HEK293T (cell line): ENCODE results near the gene CLCNKB.

Experiments
- ARNT ChIP-seq: fragments of 450-650 bp; IDR thresholded peaks from 2 replicates; pipeline ENCODE4 v1.6.1; 2017; ENCODE audit warnings: mild to moderate bottlenecking
- BHLHE40 ChIP-seq: fragments of 450-650 bp; IDR thresholded peaks from 2 replicates; pipeline ENCODE4 v1.6.1; 2016; ENCODE audit warnings: mild to moderate bottlenecking, moderate library complexity, borderline replicate concordance
- CTBP1 ChIP-seq: fragments of 450-650 bp; IDR thresholded peaks from 2 replicates; pipeline ENCODE4 v1.6.1; 2016; ENCODE audit warnings: borderline replicate concordance
- ELF4 ChIP-seq: fragments of 450-650 bp; IDR thresholded peaks from 2 replicates; pipeline ENCODE4 v1.6.1; 2017; ENCODE audit warnings: antibody characterized with exemption
- FOXA1 ChIP-seq: fragments of 450-650 bp; IDR thresholded peaks from 2 replicates; pipeline ENCODE4 v1.6.1; 2016; ENCODE audit warnings: mild to moderate bottlenecking
- FOXK2 ChIP-seq: fragments of 450-650 bp; IDR thresholded peaks from 2 replicates; pipeline ENCODE4 v1.6.1; 2016; ENCODE audit warnings: mild to moderate bottlenecking
- FOXM1 ChIP-seq: fragments of 450-650 bp; IDR thresholded peaks from 2 replicates; pipeline ENCODE4 v1.6.1; 2017; ENCODE audit warnings: mild to moderate bottlenecking, borderline replicate concordance
- SP1 ChIP-seq: fragments of 450-650 bp; IDR thresholded peaks from 2 replicates; pipeline ENCODE4 v1.6.1; 2017
- TARDBP ChIP-seq: fragments of 450-650 bp; IDR thresholded peaks from 2 replicates; pipeline ENCODE4 v1.6.1; 2016
- ZNF384 ChIP-seq: fragments of 450-650 bp; IDR thresholded peaks from 2 replicates; pipeline ENCODE4 v1.6.1; 2016
- TF ChIP-seq, protein P1 (sequence below): fragments of 450-650 bp; IDR thresholded peaks from 2 replicates; pipeline ENCODE4 v1.6.1; 2016

DNA sequence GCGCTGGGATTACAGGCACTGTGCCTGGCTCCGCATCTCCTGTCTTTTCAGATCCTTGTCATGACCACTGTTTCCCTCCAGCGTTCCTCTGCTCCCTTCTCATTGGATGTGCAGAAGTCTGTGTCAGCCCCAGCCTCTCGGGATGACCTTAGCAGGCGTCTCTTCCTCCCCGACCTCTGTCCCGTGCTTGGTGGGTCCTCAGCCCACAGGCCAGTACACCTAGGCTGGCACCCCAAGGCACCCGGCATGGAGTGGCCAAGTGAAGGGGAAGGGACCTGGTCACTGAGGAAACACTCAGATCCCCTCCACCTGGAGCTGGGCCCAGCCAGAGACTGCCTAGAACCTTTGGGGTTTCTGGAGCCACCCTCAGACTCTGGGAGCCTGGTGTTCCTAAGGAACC is 2.4 kb upstream of the CLCNKB start:
- TF ChIP-seq FOXA1 (no peak), BHLHE40 (no peak), ARNT (no peak), SP1 (no peak), FOXM1 (no peak), TARDBP (no peak), FOXK2 (no peak), ZNF384 (no peak), CTBP1 (no peak), ELF4 (no peak)
- TF ChIP-seq, protein P1, sequence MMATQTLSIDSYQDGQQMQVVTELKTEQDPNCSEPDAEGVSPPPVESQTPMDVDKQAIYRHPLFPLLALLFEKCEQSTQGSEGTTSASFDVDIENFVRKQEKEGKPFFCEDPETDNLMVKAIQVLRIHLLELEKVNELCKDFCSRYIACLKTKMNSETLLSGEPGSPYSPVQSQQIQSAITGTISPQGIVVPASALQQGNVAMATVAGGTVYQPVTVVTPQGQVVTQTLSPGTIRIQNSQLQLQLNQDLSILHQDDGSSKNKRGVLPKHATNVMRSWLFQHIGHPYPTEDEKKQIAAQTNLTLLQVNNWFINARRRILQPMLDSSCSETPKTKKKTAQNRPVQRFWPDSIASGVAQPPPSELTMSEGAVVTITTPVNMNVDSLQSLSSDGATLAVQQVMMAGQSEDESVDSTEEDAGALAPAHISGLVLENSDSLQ, result no peak
